CD14-positive monocyte (primary cell): Measurements from ENCODE around the gene VPS35L. TPM values are rescaled to one million over a fixed set of nuclear protein-coding genes. Genes with fewer than 3 reads are reported as not detected.

Experiments
- DNase-seq, 3 donors: peaks; one replicate each; pipeline ENCODE4 v3.0.0-alpha.2; 2011 to 2022
- H2AFZ ChIP-seq: 2 replicates; pipeline ENCODE4 v1.6.0; 2012; ENCODE audit warnings: mild to moderate bottlenecking, low read depth, low read length, inconsistent platforms; ENCODE audit not compliant: insufficient read depth, poor library complexity, severe bottlenecking
- H3K27ac ChIP-seq, 2 donors: 1 replicate in 1 of 2; 2 replicates in 1 of 2; pipeline ENCODE4 v1.5.1; 2012 to 2013; ENCODE audit warnings: low read length in 2 of 2, control low read depth in 1 of 2, inconsistent platforms in 1 of 2, low read depth in 1 of 2, mild to moderate bottlenecking in 1 of 2
- H3K27me3 ChIP-seq, 2 donors: one replicate each; pipeline versions ENCODE4 v1.6.0 to v1.6.1; 2011 to 2013; ENCODE audit warnings: low read length in 2 of 2; ENCODE audit not compliant: control insufficient read depth in 2 of 2, insufficient read depth in 2 of 2
- H3K36me3 ChIP-seq, 2 donors: replicated peaks in 1 of 2; 1 replicate in 1 of 2; 2 replicates in 1 of 2; pipeline versions ENCODE4 v1.5.1 to v1.6.1; 2012 to 2013; ENCODE audit warnings: low read length in 2 of 2, control low read depth in 1 of 2, inconsistent platforms in 1 of 2, mild to moderate bottlenecking in 1 of 2; ENCODE audit not compliant: insufficient read depth in 2 of 2, control insufficient read depth in 1 of 2
- H3K4me1 ChIP-seq, 2 donors: 1 replicate in 1 of 2; 2 replicates in 1 of 2; pipeline versions ENCODE4 v1.5.1 to v1.6.1; 2012 to 2013; ENCODE audit warnings: low read length in 2 of 2, control low read depth in 1 of 2, inconsistent platforms in 1 of 2, mild to moderate bottlenecking in 1 of 2, moderate library complexity in 1 of 2; ENCODE audit not compliant: insufficient read depth in 2 of 2, control insufficient read depth in 1 of 2
- H3K4me2 ChIP-seq: replicated peaks from 2 replicates; pipeline ENCODE3; 2012; ENCODE audit warnings: low read length, moderate library complexity, mild to moderate bottlenecking; ENCODE audit not compliant: poor library complexity, severe bottlenecking; ENCODE audit errors: extremely low read depth
- H3K4me3 ChIP-seq, 3 experiments: fragments of 200-600 bp in 1 of 3; sonication (generic) in 1 of 3; replicated peaks in 1 of 3; 1 replicate in 2 of 3; 2 replicates in 1 of 3; pipeline ENCODE4 v1.5.1; 2011 to 2013; ENCODE audit warnings: low read length in 3 of 3, mild to moderate bottlenecking in 3 of 3, control low read depth in 2 of 3, low read depth in 2 of 3, inconsistent platforms in 1 of 3, moderate library complexity in 1 of 3
- H3K79me2 ChIP-seq: 2 replicates; pipeline ENCODE4 v1.6.0; 2012; ENCODE audit warnings: mild to moderate bottlenecking, control low read depth, inconsistent platforms, low read length, moderate library complexity; ENCODE audit not compliant: insufficient read depth
- H3K9ac ChIP-seq: 2 replicates; pipeline ENCODE4 v1.6.0; 2017; ENCODE audit warnings: low read length, mild to moderate bottlenecking; ENCODE audit not compliant: insufficient read depth, poor library complexity, severe bottlenecking
- H3K9me3 ChIP-seq, 2 donors: replicated peaks in 1 of 2; 1 replicate in 1 of 2; 2 replicates in 1 of 2; pipeline versions ENCODE4 v1.5.1 to v1.6.1; 2012 to 2013; ENCODE audit warnings: low read length in 2 of 2, control low read depth in 1 of 2; ENCODE audit not compliant: control insufficient read depth in 1 of 2, insufficient read depth in 1 of 2
- H4K20me1 ChIP-seq: 2 replicates; pipeline ENCODE4 v1.6.0; 2012; ENCODE audit warnings: mild to moderate bottlenecking, low read length, control low read depth, moderate library complexity; ENCODE audit not compliant: insufficient read depth
- H3K27ac Mint-ChIP-seq, 7 donors: one replicate each; pipeline ENCODE4 v1.8.0; 2020; ENCODE audit warnings: mild to moderate bottlenecking in 7 of 7, mixed read lengths in 7 of 7, moderate library complexity in 6 of 7, inconsistent platforms in 2 of 7
- H3K27me3 Mint-ChIP-seq, 3 donors: one replicate each; pipeline ENCODE4 v1.8.0; 2021 to 2022; ENCODE audit warnings: low read depth in 3 of 3, mild to moderate bottlenecking in 3 of 3, mixed read lengths in 3 of 3, moderate library complexity in 3 of 3, inconsistent platforms in 1 of 3
- H3K36me3 Mint-ChIP-seq, 2 donors: one replicate each; pipeline ENCODE4 v1.8.0; 2020; ENCODE audit warnings: mixed read lengths in 2 of 2, inconsistent platforms in 1 of 2, mild to moderate bottlenecking in 1 of 2
- H3K4me1 Mint-ChIP-seq: one replicate; pipeline ENCODE4 v1.8.0; 2020; ENCODE audit warnings: mild to moderate bottlenecking, mixed read lengths
- H3K4me3 Mint-ChIP-seq, 2 donors: one replicate each; pipeline ENCODE4 v1.8.0; 2020; ENCODE audit warnings: mild to moderate bottlenecking in 2 of 2, mixed read lengths in 2 of 2, moderate library complexity in 1 of 2
- H3K9me3 Mint-ChIP-seq, 7 donors: one replicate each; pipeline ENCODE4 v1.8.0; 2020 to 2022; ENCODE audit warnings: mixed read lengths in 7 of 7, mild to moderate bottlenecking in 6 of 7, moderate library complexity in 6 of 7, inconsistent platforms in 2 of 7
- CTCF ChIP-seq: fragments of 200-600 bp; IDR thresholded peaks from one replicate; pipeline ENCODE4 v1.8.0; 2022; ENCODE audit warnings: antibody characterized with exemption, mild to moderate bottlenecking
- WGBS: methylation state at CpG from one replicate; pipeline ENCODE4 v1.1.5; 2013; ENCODE audit warnings: missing lambda C conversion rate; ENCODE audit not compliant: insufficient coverage; 5-methylcytosine and 5-hydroxymethylcytosine counted together
- intact Hi-C, 2 donors: fragments of 100-400 bp; cut with micrococcal nuclease; formaldehyde crosslinking; loops; one replicate each; pipeline versions ENCODE4 v1.15.0 to v1.15.1; 2023
- polyA plus RNA-seq, 3 donors: library from polyadenylated mRNA; depleted of rRNA in 1 of 3; unstranded in 2 of 3; stranded (reverse) in 1 of 3; fragments of 300-500 nt in 2 of 3; fragments of >200 nt in 1 of 3; fragmentation: Illumina TruSeq in 2 of 3; gene quantifications; 1 replicate in 2 of 3; 2 replicates in 1 of 3; pipeline ENCODE4 v1.2.3, GENCODE V29; 2012 to 2021

Gene VPS35L
- polyA plus RNA-seq, 3 donors = 29.7 to 51.4 (median 48.8) TPM

GRCh38 chr16:19578378-19578971 lies 23.0 kb downstream of the VPS35L start:
- Mint-ChIP-seq H3K4me1 (peaks cover 2% of the 10 kb centered on the region), H3K27me3 (no peaks in the 10 kb centered on the region), H3K4me3 (no peak overlapping the region), H3K27ac (peak overlapping the region in 2 of 7 donors; percentile 4 to 14), H3K36me3 (peaks cover 83 to 92% of the 10 kb centered on the region in 2 donors), H3K9me3 (peaks cover 6 to 18% (median 9%) of the 10 kb centered on the region in 7 donors)
- H3K79me2 ChIP-seq = no peaks in the 10 kb centered on the region
- no peaks in the 10 kb centered on the region for H3K4me1 ChIP-seq
- H2AFZ ChIP-seq = no peak overlapping the region
- DNase-seq = no peak
- no peak overlapping the region for H3K9ac ChIP-seq
- H3K27me3 ChIP-seq = no peaks in the 10 kb centered on the region
- TF ChIP-seq CTCF = no peak
- intact Hi-C loops = no loop called here
- H3K4me2 ChIP-seq = no peak overlapping the region
- 93% methylated on average over 6 of the region's 10 CpGs for WGBS
- H3K9me3 ChIP-seq = peaks cover 6 to 7% of the 10 kb centered on the region in 2 donors
- no peak overlapping the region for H3K27ac ChIP-seq
- H3K36me3 ChIP-seq = peaks cover 85 to 95% of the 10 kb centered on the region in 2 donors
- H4K20me1 ChIP-seq = no peaks in the 10 kb centered on the region
- H3K4me3 ChIP-seq = no peak overlapping the region

GRCh38 chr16:19582050-19582831 lies 26.7 kb downstream of the VPS35L start:
- Mint-ChIP-seq H3K36me3 (peaks cover 84 to 98% of the 10 kb centered on the region in 2 donors), H3K9me3 (peaks cover 6 to 18% (median 8%) of the 10 kb centered on the region in 7 donors)
- no peaks in the 10 kb centered on the region for H4K20me1 ChIP-seq

More at GRCh38 chr16:19582050-19582831, 26.7 kb downstream of the VPS35L start:
- no peak overlapping the region for H3K4me3 ChIP-seq
- Mint-ChIP-seq H3K27me3 (peaks cover 0 to 1% (median 0%) of the 10 kb centered on the region in 3 donors), H3K4me1 (peaks cover 6% of the 10 kb centered on the region), H3K27ac (no peak overlapping the region), H3K4me3 (no peak overlapping the region)
- no peak overlapping the region for H2AFZ ChIP-seq
- no peak overlapping the region for H3K27ac ChIP-seq
- H3K4me2 ChIP-seq = no peak overlapping the region
- no peak for TF ChIP-seq CTCF
- H3K79me2 ChIP-seq = no peaks in the 10 kb centered on the region
- H3K9ac ChIP-seq = no peak overlapping the region
- DNase-seq = no peak
- H3K36me3 ChIP-seq = peaks cover 75 to 97% of the 10 kb centered on the region in 2 donors
- intact Hi-C loops = loop anchor here in 1 of 2 donors (5.0 kb wide), 1 partner anchor 60 kb away; no protein-coding TSS in a partner anchor
- peaks cover 6 to 7% of the 10 kb centered on the region in 2 donors for H3K9me3 ChIP-seq
- WGBS = 100% methylated on average over 2 of the region's 10 CpGs
- H3K27me3 ChIP-seq = no peaks in the 10 kb centered on the region
- no peaks in the 10 kb centered on the region for H3K4me1 ChIP-seq
